Testis (tissue), 3 donors: ENCODE data around the gene FRG2C. TPM values are rescaled to one million over a fixed set of nuclear protein-coding genes. Genes with fewer than 3 reads are reported as not detected.
"Not testable (repeated sequence)": the region's sequence is repeated elsewhere in the genome, so short reads cannot be mapped to it uniquely, and the experiment has no call there.

Experiments
- DNase-seq: peaks from one replicate; pipeline ENCODE4 v3.0.0-alpha.2; 2019
- H3K27ac ChIP-seq, 2 donors: fragments of 200-600 bp; sonication (generic); one replicate each; pipeline ENCODE4 v1.5.1; 2019
- H3K27me3 ChIP-seq: fragments of 200-600 bp; sonication (generic); one replicate; pipeline ENCODE4 v1.5.1; 2019
- H3K36me3 ChIP-seq: fragments of 200-600 bp; sonication (generic); one replicate; pipeline ENCODE4 v1.5.1; 2017; ENCODE audit warnings: low read depth; ENCODE audit errors: missing control alignments
- H3K4me1 ChIP-seq: fragments of 200-600 bp; sonication (generic); one replicate; pipeline ENCODE4 v1.5.1; 2019
- H3K4me3 ChIP-seq, 2 donors: fragments of 200-600 bp; sonication (generic); one replicate each; pipeline ENCODE4 v1.5.1; 2017 to 2019
- H3K9me3 ChIP-seq: fragments of 200-600 bp; sonication (generic); one replicate; pipeline ENCODE4 v1.5.1; 2017
- WGBS, 2 donors: methylation state at CpG; one replicate each; pipeline ENCODE4 v1.1.5; 2018; 5-methylcytosine and 5-hydroxymethylcytosine counted together
- intact Hi-C: fragments of 100-400 bp; cut with DNase I; formaldehyde crosslinking; loops from one replicate; pipeline ENCODE4 v1.15.1; 2023; ENCODE audit warnings: low total_unique reads
- polyA plus RNA-seq: library from polyadenylated mRNA; stranded (reverse); fragments of 350-450 nt; fragmentation: Illumina TruSeq; extraction: RNeasy Lipid Tissue Mini Kit (QIAGEN cat#74804); gene quantifications from one replicate; pipeline ENCODE4 v1.2.3, GENCODE V29; 2014; ENCODE audit warnings: low read depth, low replicate concordance; ENCODE audit not compliant: insufficient read depth
- total RNA-seq, 2 donors: library from RNA; depleted of rRNA; stranded (reverse); fragments of >200 nt; gene quantifications; one replicate each; pipeline ENCODE4 v1.2.3, GENCODE V29; 2016
- TF ChIP-seq, protein P1 (sequence below), 3 experiments: fragments of 450-650 bp in 2 of 3; fragments of 200-600 bp in 1 of 3; sonication (generic) in 1 of 3; IDR thresholded peaks; one replicate each; pipeline ENCODE4 v1.5.1; 2016 to 2019; ENCODE audit warnings: antibody characterized with exemption in 3 of 3, mild to moderate bottlenecking in 2 of 3, moderate library complexity in 1 of 3

The FRG2C gene
- total and polyA plus RNA-seq, 3 donors from 2014 or later: 0.37 to 1.1 (median 0.55) TPM

DNA sequence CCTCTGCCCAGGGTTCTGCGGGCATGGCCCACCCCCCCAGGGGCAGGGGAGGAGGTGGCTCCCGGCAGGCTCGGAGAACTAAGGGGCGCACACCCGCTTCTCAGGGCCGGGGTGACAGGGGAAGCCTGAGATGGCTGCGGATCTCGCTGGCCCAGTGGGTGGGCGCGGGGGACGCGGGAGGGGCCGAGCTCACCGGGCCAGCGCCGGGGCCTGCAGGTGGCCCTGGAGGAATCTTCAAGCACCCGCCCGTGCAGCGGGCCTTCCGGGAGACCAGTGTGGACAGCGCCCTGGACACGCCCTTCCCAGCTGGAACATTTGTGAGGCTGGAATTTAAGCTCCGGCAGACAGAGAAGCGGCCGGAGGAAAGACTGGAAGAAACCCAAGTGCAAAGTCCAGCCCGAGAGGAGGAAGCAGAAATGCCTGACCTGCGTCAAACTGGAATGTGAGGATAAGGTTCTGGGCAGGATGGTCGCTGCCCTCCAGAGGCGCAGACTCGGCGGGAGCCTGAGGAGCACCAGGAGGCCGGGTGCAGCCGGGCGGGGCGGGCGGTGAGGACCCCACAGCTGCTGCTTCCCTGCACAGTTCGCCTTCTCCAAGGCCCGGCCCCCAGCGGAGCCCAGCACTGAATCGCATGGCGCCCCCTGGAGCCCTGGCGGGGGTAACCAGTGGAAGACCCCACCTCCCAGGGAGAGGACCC lies 5.6 kb upstream of the FRG2C start:
- H3K27ac ChIP-seq, H3K9me3 ChIP-seq, H3K4me1 ChIP-seq, H3K36me3 ChIP-seq, intact Hi-C loops, H3K27me3 ChIP-seq: not testable (repeated sequence)
- DNase-seq: peak; percentile 77
- WGBS, 2 donors: 2 to 16% methylated on average over 5 to 42 of the region's 42 CpGs
- TF ChIP-seq, protein P1, sequence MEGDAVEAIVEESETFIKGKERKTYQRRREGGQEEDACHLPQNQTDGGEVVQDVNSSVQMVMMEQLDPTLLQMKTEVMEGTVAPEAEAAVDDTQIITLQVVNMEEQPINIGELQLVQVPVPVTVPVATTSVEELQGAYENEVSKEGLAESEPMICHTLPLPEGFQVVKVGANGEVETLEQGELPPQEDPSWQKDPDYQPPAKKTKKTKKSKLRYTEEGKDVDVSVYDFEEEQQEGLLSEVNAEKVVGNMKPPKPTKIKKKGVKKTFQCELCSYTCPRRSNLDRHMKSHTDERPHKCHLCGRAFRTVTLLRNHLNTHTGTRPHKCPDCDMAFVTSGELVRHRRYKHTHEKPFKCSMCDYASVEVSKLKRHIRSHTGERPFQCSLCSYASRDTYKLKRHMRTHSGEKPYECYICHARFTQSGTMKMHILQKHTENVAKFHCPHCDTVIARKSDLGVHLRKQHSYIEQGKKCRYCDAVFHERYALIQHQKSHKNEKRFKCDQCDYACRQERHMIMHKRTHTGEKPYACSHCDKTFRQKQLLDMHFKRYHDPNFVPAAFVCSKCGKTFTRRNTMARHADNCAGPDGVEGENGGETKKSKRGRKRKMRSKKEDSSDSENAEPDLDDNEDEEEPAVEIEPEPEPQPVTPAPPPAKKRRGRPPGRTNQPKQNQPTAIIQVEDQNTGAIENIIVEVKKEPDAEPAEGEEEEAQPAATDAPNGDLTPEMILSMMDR (IDR thresholded peaks at IDR 0.05): peak in 2 of 3 experiments; percentile 12 to 37
- peak overlapping the region; percentile 57 to 59 for H3K4me3 ChIP-seq

DNA sequence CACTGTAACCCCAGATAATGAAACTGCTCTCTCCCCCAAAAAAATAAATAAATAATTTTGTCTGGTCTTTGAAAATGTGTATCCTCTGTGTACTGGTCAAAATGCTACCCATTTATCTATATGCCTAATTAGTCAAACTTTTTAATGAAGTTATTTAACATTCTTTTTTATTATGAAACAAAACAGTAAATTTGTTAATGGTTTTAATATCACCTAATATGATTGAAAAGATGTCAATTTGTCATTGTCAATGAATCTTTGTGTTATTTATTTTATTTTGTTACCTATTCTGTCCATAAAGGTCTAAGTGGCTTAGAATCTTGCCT lies 5.1 kb upstream of the FRG2C start:
- H3K4me3 ChIP-seq: peak overlapping the region in 1 of 2 donors; percentile 59
- H3K9me3 ChIP-seq, H3K36me3 ChIP-seq, H3K4me1 ChIP-seq, intact Hi-C loops, DNase-seq, H3K27me3 ChIP-seq, H3K27ac ChIP-seq: not testable (repeated sequence)

DNA sequence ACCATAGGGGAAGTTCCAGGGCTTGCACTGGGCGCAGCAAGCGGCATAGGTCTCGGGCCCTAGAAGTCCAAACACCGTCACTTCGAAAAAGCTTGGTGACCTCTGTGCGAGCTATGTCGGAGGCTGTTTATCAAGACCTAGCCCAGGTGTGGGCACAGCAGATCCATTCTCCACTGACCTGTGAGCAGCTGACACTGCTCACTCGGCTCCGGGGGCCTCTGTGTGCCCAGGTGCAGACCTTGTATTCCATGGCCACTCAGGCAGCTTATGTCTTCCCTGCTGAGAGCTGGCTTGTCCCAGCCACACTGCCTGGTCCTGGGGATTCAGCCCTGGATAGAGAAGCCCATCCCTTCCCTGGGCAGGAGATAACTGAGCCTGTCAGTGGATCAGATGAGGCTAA lies 1.5 kb downstream of the FRG2C start:
- H3K36me3 ChIP-seq, H3K27ac ChIP-seq, intact Hi-C loops, H3K27me3 ChIP-seq, H3K4me1 ChIP-seq, H3K4me3 ChIP-seq, DNase-seq, H3K9me3 ChIP-seq: not testable (repeated sequence)
- 74 to 78% methylated on average over 9 of the region's 9 CpGs for WGBS, 2 donors

DNA sequence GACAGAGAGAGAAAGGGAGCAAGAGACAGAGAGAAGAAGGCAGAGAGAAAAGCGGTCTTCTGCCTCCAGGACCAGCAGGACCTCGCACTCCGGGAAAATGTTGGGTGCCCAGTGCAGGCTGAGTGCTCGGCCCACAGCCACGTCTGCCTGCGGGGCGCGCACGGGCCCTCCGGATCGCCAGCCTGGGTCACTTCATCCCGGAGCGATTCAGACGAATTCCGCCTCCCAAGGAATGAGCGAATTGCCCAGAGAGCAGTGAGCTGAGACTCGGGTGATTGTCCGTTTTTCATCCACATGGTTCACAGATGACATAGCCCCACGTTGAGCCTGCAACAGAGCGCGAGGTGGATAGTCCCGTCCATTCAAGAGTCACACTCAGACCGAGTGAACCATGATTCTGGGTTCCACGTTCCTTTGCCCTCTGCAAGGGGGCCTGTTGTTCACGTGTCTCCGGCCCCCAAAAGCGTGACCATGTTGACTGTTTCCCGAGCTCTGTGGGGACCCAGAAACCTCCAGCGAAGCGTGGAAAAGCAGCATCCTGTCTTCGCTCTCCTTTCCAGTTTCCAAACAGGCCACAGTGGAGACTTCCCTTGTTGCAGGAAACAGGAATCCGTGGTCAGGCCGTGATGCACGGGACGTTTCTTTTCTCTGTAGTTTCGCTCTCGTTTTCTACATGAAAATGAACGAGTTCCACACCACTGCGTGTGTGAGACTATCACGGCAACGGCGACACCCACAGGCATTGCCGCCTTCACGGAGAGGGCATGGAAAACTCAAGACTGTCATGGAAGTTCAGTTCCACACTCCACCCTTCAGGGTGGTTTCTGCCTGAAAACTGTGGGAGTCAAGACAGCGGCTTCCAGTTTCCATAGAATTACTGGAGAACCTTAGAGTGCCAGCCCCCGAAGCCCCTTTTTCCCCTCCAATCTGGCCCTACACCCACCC lies 3.9 kb downstream of the FRG2C start:
- H3K27ac ChIP-seq, H3K4me1 ChIP-seq, H3K27me3 ChIP-seq, intact Hi-C loops, H3K36me3 ChIP-seq, H3K9me3 ChIP-seq, DNase-seq: not testable (repeated sequence)
- peak overlapping the region in 1 of 2 donors; percentile 0 for H3K4me3 ChIP-seq
- 25 to 30% methylated on average over 43 to 46 of the region's 46 CpGs for WGBS, 2 donors

DNA sequence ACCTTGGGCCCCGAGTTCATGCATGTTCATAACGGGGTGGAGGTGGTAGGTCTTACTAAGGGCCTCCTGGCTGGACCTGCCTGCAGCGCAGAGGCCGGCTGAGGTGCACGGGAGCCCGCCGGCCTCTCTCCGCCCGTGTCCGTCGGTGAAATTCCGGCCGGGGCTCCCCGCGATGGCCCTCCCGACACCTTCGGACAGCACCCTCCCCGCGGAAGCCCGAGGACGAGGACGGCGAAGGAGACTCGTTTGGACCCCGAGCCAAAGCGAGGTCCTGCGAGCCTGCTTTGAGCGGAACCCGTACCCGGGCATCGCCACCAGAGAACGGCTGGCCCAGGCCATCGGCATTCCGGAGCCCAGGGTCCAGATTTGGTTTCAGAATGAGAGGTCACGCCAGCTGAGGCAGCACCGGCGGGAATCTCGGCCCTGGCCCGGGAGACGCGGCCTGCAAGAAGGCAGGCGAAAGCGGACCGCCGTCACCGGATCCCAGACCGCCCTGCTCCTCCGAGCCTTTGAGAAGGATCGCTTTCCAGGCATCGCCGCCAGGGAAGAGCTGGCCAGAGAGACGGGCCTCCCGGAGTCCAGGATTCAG lies 4.7 kb downstream of the FRG2C start:
- H3K36me3 ChIP-seq, H3K27me3 ChIP-seq, H3K9me3 ChIP-seq, H3K4me1 ChIP-seq, H3K27ac ChIP-seq, intact Hi-C loops: not testable (repeated sequence)
- 43 to 46% methylated on average over 49 to 53 of the region's 53 CpGs for WGBS, 2 donors
- H3K4me3 ChIP-seq: peak overlapping the region in 1 of 2 donors; percentile 0
- DNase-seq: peak; percentile 66

DNA sequence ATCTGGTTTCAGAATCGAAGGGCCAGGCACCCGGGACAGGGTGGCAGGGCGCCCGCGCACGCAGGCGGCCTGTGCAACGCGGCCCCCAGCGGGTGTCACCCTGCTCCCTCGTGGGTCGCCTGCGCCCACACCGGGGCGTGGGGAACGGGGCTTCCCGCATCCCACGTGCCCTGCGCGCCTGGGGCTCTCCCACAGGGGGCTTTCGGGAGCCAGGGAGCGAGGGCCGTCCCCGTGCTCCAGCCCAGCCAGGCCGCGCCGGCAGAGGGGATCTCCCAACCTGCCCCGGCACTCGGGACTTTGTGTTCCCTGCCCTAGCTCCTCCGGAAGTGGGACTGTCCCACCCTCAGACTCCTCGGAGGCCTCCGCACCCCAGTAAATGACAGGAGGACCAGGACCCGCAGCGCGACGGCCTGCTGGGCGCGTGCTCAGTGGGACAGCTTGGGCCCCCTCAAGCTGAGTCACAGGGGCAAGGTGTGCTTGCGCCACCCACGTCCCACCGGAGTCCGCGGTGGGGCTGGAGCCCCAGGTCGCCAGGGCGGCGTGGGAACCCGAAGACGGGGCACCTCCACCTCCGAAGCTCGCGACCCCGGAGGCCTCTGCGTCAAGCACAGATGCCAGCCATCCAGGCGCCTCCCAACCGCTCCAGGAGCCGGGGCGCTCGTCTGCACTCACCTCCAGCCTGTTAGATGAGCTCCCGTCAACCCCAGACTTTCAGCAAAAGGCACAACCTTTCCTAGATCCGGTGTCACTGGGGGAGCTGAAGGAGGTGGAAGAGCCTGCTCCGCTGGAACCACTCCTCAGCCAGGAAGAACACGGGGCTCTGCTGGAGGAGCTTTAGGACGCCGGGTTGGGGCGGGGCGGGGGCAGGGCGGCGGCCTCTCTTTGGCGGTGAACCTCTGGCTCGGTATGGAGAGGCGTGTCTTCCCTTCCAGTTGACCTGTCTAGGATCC lies 5.5 kb downstream of the FRG2C start:
- H3K4me1 ChIP-seq, H3K36me3 ChIP-seq, H3K27me3 ChIP-seq, H3K27ac ChIP-seq, intact Hi-C loops, H3K9me3 ChIP-seq: not testable (repeated sequence)
- peak; percentile 39 for DNase-seq
- 28% methylated on average over 60 to 67 of the region's 71 CpGs for WGBS, 2 donors
- H3K4me3 ChIP-seq: peak overlapping the region; percentile 0 to 2

DNA sequence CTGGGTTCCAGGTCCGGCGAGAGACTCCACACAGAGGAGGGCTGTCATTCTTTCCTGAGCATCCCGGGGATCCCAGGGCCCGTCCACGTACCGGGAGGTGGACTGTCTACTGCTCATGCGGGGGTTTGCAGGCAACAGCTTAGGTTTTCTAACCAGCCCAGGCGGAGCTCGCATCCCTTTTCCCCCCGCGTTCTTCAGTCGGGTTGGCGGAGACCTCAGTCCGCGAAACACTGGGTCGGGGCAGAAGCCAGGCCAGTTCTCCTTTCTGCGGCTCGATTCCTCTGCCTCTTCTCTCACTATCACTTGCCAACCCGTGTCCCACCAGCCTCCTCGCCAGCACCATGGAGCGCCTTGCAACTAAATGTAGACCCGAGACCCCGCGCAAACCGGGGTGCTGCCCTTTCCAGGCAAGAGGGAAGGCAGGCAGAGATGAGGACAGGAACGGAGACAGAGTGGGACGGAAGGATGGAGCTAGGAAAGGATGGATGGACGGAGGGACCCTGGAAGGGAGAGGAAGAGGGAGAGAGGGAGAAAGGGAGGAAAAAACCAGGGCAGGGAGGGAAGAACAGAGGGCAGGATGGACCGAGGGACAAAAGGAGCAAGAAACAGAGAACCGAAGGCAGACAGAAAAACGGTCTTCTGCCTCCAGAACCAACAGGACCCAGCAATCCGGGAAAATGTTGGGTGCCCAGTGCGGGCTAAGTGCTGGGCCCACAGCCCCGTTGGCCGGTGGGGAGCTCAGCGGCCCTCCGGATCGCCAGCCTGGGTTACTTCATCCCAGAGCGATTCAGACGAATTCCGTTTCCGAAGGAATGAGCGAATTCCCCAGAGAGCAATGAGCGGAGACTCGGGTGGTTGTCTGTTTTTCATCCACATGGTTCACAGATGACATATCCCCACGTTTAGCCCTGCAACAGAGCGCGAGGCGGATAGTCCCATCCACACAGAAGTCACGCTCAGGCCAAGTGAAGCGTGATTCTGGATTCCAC lies 6.5 kb downstream of the FRG2C start:
- not testable (repeated sequence) for H3K9me3 ChIP-seq

DNA sequence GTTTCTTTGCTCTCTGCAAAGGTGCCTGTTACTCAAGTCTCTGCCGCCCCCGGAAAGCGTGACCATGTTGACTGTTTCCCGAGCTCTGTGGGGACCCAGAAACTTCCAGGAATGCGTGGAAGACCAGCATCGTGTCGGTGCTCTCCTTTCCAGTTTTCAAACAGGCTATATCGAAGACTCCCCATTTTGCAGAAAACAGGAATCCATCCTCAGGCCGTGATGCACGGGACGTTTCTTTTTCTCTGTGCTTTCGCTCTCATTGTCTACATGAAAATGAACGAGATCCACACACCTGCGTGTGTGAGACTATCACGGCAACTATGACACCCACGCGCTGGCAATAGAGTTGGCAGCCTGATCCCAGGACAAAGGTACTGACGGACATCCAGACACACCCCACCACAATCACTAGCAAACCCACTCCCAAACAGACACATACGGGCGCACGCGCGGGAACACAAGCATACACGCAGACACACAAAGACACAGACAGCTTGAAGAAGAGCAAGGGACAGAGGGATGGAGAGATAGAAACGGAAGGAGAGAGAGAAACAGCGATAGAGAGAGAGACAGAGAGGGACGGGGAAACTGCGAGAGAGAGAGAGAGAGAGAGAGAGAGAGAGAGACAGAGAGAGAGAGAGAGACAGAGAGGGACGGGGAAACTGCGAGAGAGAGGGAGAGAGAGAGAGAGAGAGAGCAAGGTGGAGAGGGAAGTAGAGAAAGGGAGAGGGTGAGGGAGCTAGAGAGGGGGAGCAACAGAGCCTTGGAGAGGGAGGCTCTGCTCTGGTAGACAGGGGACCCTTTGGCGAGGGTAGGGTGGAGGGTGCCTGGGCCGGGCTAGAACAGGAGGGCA lies 7.4 kb downstream of the FRG2C start:
- WGBS, 2 donors: 9 to 10% methylated on average over 32 of the region's 32 CpGs
- not testable (repeated sequence) for H3K9me3 ChIP-seq

More for the DNA sequence above, 6.5 kb downstream of the FRG2C start:
- H3K27ac ChIP-seq, DNase-seq, H3K4me3 ChIP-seq, H3K4me1 ChIP-seq, H3K27me3 ChIP-seq, intact Hi-C loops, H3K36me3 ChIP-seq: not testable (repeated sequence)
- WGBS, 2 donors: 7 to 11% methylated on average over 47 to 48 of the region's 51 CpGs

More for the DNA sequence above, 7.4 kb downstream of the FRG2C start:
- H3K27me3 ChIP-seq, intact Hi-C loops, H3K27ac ChIP-seq, H3K36me3 ChIP-seq, DNase-seq, H3K4me1 ChIP-seq: not testable (repeated sequence)
- H3K4me3 ChIP-seq: peak overlapping the region; percentile 37 to 60
